Subcutaneous abdominal adipose tissue (tissue), 5 donors: ENCODE data around the gene RSPH6A.
A peak's percentile ranks its signal among the peaks of the same experiment; 100 is the strongest.

Experiments used
- H3K27ac ChIP-seq: one replicate; pipeline ENCODE4 v1.7.0; 2013; ENCODE audit warnings: low read depth, mild to moderate bottlenecking, inconsistent platforms, low read length, moderate library complexity
- H3K27me3 ChIP-seq, 5 donors: one replicate each; pipeline ENCODE4 v1.7.0; 2013; ENCODE audit warnings: low read length in 5 of 5, inconsistent platforms in 1 of 5; ENCODE audit not compliant: control insufficient read depth in 5 of 5, insufficient read depth in 4 of 5
- H3K36me3 ChIP-seq, 5 donors: one replicate each; pipeline ENCODE4 v1.7.0; 2013; ENCODE audit warnings: low read length in 5 of 5; ENCODE audit not compliant: control insufficient read depth in 5 of 5, insufficient read depth in 5 of 5
- H3K4me1 ChIP-seq, 5 donors: one replicate each; pipeline ENCODE4 v1.7.0; 2013; ENCODE audit warnings: low read length in 5 of 5, mild to moderate bottlenecking in 3 of 5, moderate library complexity in 1 of 5; ENCODE audit not compliant: control insufficient read depth in 5 of 5, insufficient read depth in 5 of 5
- H3K4me3 ChIP-seq, 5 donors: one replicate each; pipeline ENCODE4 v1.7.0; 2013; ENCODE audit warnings: low read length in 5 of 5, low read depth in 1 of 5
- H3K9ac ChIP-seq, 5 donors: one replicate each; pipeline ENCODE4 v1.7.0; 2013; ENCODE audit warnings: low read length in 5 of 5, mild to moderate bottlenecking in 4 of 5, moderate library complexity in 3 of 5
- H3K9me3 ChIP-seq, 5 donors: one replicate each; pipeline ENCODE4 v1.7.0; 2013; ENCODE audit warnings: low read length in 5 of 5; ENCODE audit not compliant: control insufficient read depth in 5 of 5
- donor health status: healthy.
- donor health status: healthy.
- donor health status: healthy.
- donor health status: healthy.
- donor health status: healthy.

RSPH6A gene

GRCh38 chr19:45792470-45793177, 22.5 kb downstream of the RSPH6A start, which contains the start of gene DMWD:
Gene DMWD, minus strand, starts transcription at chr19:45792845. Its CDS starts 89 bp downstream, at chr19:45792756.
- H3K4me3 ChIP-seq = peak within 1 kb of the TSS; percentile 69 to 84 (median 76)
- H3K36me3 ChIP-seq = peaks cover 0 to 24% (median 19%) of the 10 kb centered on the region in 5 donors
- no peaks in the 10 kb centered on the region for H3K9me3 ChIP-seq
- peaks cover 12 to 37% (median 30%) of the 10 kb centered on the region in 5 donors for H3K4me1 ChIP-seq
- H3K27me3 ChIP-seq = peaks cover 0 to 2% (median 0%) of the 10 kb centered on the region in 5 donors
- H3K9ac ChIP-seq = peak within 1 kb of the TSS; percentile 6 to 79 (median 64)
- peak within 1 kb of the TSS; percentile 24 for H3K27ac ChIP-seq

- H3K9ac ChIP-seq = peak overlapping the region in 4 of 5 donors; percentile 6 to 79 (median 68)
- H3K4me1 ChIP-seq = peaks cover 12 to 37% (median 30%) of the 10 kb centered on the region in 5 donors
- peak overlapping the region; percentile 24 for H3K27ac ChIP-seq
- peak overlapping the region; percentile 69 to 84 (median 76) for H3K4me3 ChIP-seq
- H3K9me3 ChIP-seq = no peaks in the 10 kb centered on the region
- H3K27me3 ChIP-seq = peaks cover 0 to 2% (median 0%) of the 10 kb centered on the region in 5 donors
- peaks cover 0 to 32% (median 25%) of the 10 kb centered on the region in 5 donors for H3K36me3 ChIP-seq
Observed at GRCh38 chr19:45791744-45792469, 23.2 kb downstream of the RSPH6A start.

DNA sequence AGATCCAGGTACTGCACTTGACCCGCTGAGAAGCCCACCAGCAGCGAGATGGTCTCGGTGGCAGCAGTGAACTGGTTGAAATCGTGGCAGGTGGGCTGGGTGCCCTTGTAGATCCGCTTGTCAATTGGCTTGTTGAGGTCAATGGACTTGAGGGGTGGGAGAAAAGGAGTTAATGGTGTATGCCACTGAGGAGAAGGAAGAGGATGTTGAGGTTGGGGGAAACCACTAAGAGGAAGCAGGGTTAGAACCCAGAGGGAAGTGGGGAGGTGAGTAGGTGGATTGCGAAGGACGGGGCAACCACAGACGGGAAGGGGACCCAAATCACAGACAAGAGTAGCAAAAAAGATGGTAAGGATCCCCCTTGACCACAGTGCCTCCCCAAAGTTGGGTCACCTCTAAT, 24.2 kb downstream of the RSPH6A start:
- Histone ChIP-seq H3K4me1 (peaks cover 12 to 37% (median 30%) of the 10 kb centered on the region in 5 donors), H3K9ac (peak overlapping the region in 1 of 5 donors; percentile 6), H3K27ac (peak overlapping the region; percentile 24), H3K4me3 (peak overlapping the region in 2 of 5 donors; percentile 73 to 81), H3K9me3 (no peaks in the 10 kb centered on the region), H3K27me3 (peaks cover 0 to 2% (median 0%) of the 10 kb centered on the region in 5 donors), H3K36me3 (peaks cover 0 to 41% (median 34%) of the 10 kb centered on the region in 5 donors)

DNA sequence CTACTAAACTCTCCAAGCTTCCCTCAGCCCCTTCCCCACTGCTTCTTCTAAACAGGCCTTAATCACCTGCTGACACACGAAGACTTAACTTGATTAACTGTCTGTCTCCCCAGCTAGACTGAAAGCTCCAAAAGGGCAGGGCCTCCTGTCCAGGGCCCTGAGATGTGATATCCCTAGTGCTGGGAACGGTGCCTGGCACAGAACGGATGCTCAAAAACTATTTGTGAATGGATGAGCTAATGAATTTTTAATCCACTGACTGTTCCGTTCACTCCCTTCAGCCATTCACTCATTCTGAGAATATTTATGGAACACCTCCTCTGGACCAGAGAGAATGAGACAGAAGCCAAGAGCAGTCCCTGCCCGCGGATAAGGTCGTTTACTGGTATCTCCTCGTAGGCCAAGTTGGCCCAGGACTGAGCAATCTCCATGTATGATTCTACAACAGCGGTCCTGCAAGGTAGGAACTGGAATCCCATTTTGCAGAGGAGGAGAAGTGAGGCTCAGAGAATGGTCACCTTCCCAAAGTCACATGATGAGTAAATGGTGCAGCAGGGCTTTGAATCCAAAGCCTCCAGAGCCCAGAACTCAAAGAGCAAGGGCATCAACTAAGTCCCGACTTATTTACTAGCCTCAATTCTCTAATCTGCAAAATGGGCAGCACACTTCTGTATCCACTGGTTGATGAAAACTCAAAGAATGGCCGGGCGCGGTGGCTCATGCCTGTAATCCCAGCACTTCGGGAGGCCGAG, 25.9 kb downstream of the RSPH6A start:
- no peak overlapping the region for H3K4me3 ChIP-seq
- H3K36me3 ChIP-seq = peaks cover 0 to 48% (median 43%) of the 10 kb centered on the region in 5 donors
- H3K27me3 ChIP-seq = peaks cover 0 to 2% (median 0%) of the 10 kb centered on the region in 5 donors
- peaks cover 12 to 37% (median 30%) of the 10 kb centered on the region in 5 donors for H3K4me1 ChIP-seq
- no peaks in the 10 kb centered on the region for H3K9me3 ChIP-seq
- H3K9ac ChIP-seq = no peak overlapping the region
- no peak overlapping the region for H3K27ac ChIP-seq

- Histone ChIP-seq H3K27ac (no peak overlapping the region), H3K36me3 (peaks cover 0 to 48% (median 43%) of the 10 kb centered on the region in 5 donors), H3K4me3 (no peak overlapping the region), H3K9me3 (no peaks in the 10 kb centered on the region), H3K4me1 (peaks cover 3 to 43% (median 38%) of the 10 kb centered on the region in 5 donors), H3K27me3 (no peaks in the 10 kb centered on the region), H3K9ac (no peak overlapping the region)
Observed at GRCh38 chr19:45786533-45786894, 28.6 kb downstream of the RSPH6A start.

GRCh38 chr19:45785781-45786532, 29.2 kb downstream of the RSPH6A start:
- H3K9ac ChIP-seq = no peak overlapping the region
- H3K4me1 ChIP-seq = peaks cover 3 to 43% (median 39%) of the 10 kb centered on the region in 5 donors
- H3K27ac ChIP-seq = no peak overlapping the region
- no peaks in the 10 kb centered on the region for H3K9me3 ChIP-seq
- no peak overlapping the region for H3K4me3 ChIP-seq
- H3K27me3 ChIP-seq = no peaks in the 10 kb centered on the region
- H3K36me3 ChIP-seq = peaks cover 0 to 48% (median 42%) of the 10 kb centered on the region in 5 donors

GRCh38 chr19:45785097-45785496, 30.0 kb downstream of the RSPH6A start:
- Histone ChIP-seq H3K9ac (no peak overlapping the region), H3K36me3 (peaks cover 0 to 42% (median 37%) of the 10 kb centered on the region in 5 donors), H3K4me3 (no peak overlapping the region), H3K4me1 (peaks cover 3 to 47% (median 45%) of the 10 kb centered on the region in 5 donors), H3K27me3 (no peaks in the 10 kb centered on the region), H3K27ac (no peak overlapping the region), H3K9me3 (no peaks in the 10 kb centered on the region)

DNA sequence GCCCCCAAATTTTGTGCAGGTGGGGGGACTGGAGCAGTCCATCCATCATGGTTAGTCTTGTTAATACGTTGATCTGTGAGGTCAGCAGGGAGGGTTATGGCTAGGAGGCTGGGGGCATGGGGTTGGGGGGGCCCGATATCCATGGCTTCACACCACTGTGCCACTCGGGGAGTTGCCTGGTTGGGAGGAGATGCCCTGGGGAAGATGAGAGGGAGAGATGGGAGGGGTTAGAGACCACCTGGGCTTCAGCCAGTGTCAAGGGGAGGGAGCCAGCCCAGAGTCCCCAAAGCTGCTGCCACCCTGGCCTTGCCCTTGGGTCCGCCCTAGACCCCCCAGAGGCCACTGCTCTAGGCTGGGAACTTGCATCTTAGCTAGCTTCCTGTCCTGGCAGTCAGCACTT, 31.0 kb downstream of the RSPH6A start:
- no peak overlapping the region for H3K27ac ChIP-seq
- H3K27me3 ChIP-seq = no peaks in the 10 kb centered on the region
- no peaks in the 10 kb centered on the region for H3K9me3 ChIP-seq
- H3K36me3 ChIP-seq = peaks cover 0 to 36% (median 32%) of the 10 kb centered on the region in 5 donors
- H3K4me3 ChIP-seq = no peak overlapping the region
- peaks cover 3 to 57% (median 51%) of the 10 kb centered on the region in 5 donors for H3K4me1 ChIP-seq
- no peak overlapping the region for H3K9ac ChIP-seq
